ENCODE measurements around the gene CCNL2.

Gene CCNL2

GRCh38 chr1:1340791-1341548, 58.2 kb downstream of the CCNL2 start:
- DNase-seq, result no peak

- no peak for DNase-seq
Observed at GRCh38 chr1:1340185-1340584, 59.0 kb downstream of the CCNL2 start.

GRCh38 chr1:1338278-1338677, 60.9 kb downstream of the CCNL2 start:
- DNase-seq, result no peak

GRCh38 chr1:1337793-1338147, 61.4 kb downstream of the CCNL2 start:
- no peak for DNase-seq

GRCh38 chr1:1336931-1337792, 62.0 kb downstream of the CCNL2 start:
- no peak for DNase-seq

GRCh38 chr1:1336446-1336845, 62.7 kb downstream of the CCNL2 start:
- DNase-seq, result no peak

- DNase-seq, result no peak
Observed at GRCh38 chr1:1335792-1336248, 63.3 kb downstream of the CCNL2 start.
